ENCODE data around the gene LHX2. TPM values are rescaled to one million over a fixed set of nuclear protein-coding genes. Genes with fewer than 3 reads are reported as not detected.

The LHX2 gene
- total and polyA plus RNA-seq, 2 experiments from 2014 or later = 1.7 TPM; not detected in 1

- H3K36me3 Mint-ChIP-seq (ENCODE audit: low read depth) = no peaks in the 10 kb centered on the region
Observed at GRCh38 chr9:123996731-123997421, 14.7 kb upstream of the LHX2 start.

GRCh38 chr9:123997665-123998277 is 13.8 kb upstream of the LHX2 start:
- Histone ChIP-seq H4K20me1 (replicated peaks; ENCODE audit: insufficient read depth) (peaks cover 26% of the 10 kb centered on the region), H2AFZ (no peak overlapping the region), H3K9me2 (ENCODE audit: insufficient read depth) (no peaks in the 10 kb centered on the region), H3K4me3 (peak overlapping the region; percentile 54), H3K4me2 (peak overlapping the region; percentile 87), H3K4me1 (ENCODE audit: insufficient read depth) (peaks cover 41% of the 10 kb centered on the region), H3K36me3 (ENCODE audit: insufficient read depth) (no peaks in the 10 kb centered on the region), H3F3A (replicated peaks; ENCODE audit: low read depth) (peaks cover 10% of the 10 kb centered on the region; the same call in 1 of the 2 replicates), H3K27ac (ENCODE audit: low read depth) (no peak overlapping the region), H3K79me2 (replicated peaks; ENCODE audit: insufficient read depth) (no peaks in the 10 kb centered on the region), H3K27me3 (ENCODE audit: insufficient read depth) (peaks cover 87% of the 10 kb centered on the region)
- Mint-ChIP-seq H3K36me3 (ENCODE audit: low read depth) (no peaks in the 10 kb centered on the region), H3K4me1 (peaks cover 42% of the 10 kb centered on the region), H3K4me3 (peak overlapping the region; percentile 76; the same call in 1 of the 3 replicates), H3K27ac (no peak overlapping the region), H3K9me3 (no peaks in the 10 kb centered on the region; the same call in 2 of the 3 replicates), H3K27me3 (ENCODE audit: insufficient read depth, low read depth, poor library complexity) (peaks cover 86% of the 10 kb centered on the region)
- DNase-seq (ENCODE audit: low spot score) = peak; percentile 54
- TF ChIP-seq EZH2phosphoT487 (IDR thresholded peaks at IDR 0.05; ENCODE audit: unreplicated experiment) = peak; percentile 22
- TF ChIP-seq, protein P1, sequence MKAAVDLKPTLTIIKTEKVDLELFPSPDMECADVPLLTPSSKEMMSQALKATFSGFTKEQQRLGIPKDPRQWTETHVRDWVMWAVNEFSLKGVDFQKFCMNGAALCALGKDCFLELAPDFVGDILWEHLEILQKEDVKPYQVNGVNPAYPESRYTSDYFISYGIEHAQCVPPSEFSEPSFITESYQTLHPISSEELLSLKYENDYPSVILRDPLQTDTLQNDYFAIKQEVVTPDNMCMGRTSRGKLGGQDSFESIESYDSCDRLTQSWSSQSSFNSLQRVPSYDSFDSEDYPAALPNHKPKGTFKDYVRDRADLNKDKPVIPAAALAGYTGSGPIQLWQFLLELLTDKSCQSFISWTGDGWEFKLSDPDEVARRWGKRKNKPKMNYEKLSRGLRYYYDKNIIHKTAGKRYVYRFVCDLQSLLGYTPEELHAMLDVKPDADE (IDR thresholded peaks at IDR 0.05) = no peak
- TF ChIP-seq, protein P2, sequence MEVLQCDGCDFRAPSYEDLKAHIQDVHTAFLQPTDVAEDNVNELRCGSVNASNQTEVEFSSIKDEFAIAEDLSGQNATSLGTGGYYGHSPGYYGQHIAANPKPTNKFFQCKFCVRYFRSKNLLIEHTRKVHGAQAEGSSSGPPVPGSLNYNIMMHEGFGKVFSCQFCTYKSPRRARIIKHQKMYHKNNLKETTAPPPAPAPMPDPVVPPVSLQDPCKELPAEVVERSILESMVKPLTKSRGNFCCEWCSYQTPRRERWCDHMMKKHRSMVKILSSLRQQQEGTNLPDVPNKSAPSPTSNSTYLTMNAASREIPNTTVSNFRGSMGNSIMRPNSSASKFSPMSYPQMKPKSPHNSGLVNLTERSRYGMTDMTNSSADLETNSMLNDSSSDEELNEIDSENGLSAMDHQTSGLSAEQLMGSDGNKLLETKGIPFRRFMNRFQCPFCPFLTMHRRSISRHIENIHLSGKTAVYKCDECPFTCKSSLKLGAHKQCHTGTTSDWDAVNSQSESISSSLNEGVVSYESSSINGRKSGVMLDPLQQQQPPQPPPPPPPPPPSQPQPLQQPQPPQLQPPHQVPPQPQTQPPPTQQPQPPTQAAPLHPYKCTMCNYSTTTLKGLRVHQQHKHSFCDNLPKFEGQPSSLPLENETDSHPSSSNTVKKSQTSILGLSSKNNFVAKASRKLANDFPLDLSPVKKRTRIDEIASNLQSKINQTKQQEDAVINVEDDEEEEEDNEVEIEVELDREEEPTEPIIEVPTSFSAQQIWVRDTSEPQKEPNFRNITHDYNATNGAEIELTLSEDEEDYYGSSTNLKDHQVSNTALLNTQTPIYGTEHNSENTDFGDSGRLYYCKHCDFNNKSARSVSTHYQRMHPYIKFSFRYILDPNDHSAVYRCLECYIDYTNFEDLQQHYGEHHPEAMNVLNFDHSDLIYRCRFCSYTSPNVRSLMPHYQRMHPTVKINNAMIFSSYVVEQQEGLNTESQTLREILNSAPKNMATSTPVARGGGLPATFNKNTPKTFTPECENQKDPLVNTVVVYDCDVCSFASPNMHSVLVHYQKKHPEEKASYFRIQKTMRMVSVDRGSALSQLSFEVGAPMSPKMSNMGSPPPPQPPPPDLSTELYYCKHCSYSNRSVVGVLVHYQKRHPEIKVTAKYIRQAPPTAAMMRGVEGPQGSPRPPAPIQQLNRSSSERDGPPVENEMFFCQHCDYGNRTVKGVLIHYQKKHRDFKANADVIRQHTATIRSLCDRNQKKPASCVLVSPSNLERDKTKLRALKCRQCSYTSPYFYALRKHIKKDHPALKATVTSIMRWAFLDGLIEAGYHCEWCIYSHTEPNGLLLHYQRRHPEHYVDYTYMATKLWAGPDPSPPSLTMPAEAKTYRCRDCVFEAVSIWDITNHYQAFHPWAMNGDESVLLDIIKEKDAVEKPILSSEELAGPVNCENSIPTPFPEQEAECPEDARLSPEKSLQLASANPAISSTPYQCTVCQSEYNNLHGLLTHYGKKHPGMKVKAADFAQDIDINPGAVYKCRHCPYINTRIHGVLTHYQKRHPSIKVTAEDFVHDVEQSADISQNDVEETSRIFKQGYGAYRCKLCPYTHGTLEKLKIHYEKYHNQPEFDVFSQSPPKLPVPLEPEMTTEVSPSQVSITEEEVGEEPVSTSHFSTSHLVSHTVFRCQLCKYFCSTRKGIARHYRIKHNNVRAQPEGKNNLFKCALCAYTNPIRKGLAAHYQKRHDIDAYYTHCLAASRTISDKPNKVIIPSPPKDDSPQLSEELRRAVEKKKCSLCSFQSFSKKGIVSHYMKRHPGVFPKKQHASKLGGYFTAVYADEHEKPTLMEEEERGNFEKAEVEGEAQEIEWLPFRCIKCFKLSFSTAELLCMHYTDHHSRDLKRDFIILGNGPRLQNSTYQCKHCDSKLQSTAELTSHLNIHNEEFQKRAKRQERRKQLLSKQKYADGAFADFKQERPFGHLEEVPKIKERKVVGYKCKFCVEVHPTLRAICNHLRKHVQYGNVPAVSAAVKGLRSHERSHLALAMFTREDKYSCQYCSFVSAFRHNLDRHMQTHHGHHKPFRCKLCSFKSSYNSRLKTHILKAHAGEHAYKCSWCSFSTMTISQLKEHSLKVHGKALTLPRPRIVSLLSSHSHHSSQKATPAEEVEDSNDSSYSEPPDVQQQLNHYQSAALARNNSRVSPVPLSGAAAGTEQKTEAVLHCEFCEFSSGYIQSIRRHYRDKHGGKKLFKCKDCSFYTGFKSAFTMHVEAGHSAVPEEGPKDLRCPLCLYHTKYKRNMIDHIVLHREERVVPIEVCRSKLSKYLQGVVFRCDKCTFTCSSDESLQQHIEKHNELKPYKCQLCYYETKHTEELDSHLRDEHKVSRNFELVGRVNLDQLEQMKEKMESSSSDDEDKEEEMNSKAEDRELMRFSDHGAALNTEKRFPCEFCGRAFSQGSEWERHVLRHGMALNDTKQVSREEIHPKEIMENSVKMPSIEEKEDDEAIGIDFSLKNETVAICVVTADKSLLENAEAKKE (CRISPR knock-in tag; IDR thresholded peaks at IDR 0.05) = no peak
- ATAC-seq = peak; percentile 55

More at GRCh38 chr9:123996731-123997421, 14.7 kb upstream of the LHX2 start:
- no peaks in the 10 kb centered on the region; the same call in 2 of the 3 replicates for H3K9me3 Mint-ChIP-seq
- no peak overlapping the region for H2AFZ ChIP-seq
- peaks cover 78% of the 10 kb centered on the region for H3K27me3 ChIP-seq (ENCODE audit: insufficient read depth)
- ATAC-seq (peak; percentile 56), DNase-seq (ENCODE audit: low spot score) (peak; percentile 53)
- H3K4me1 ChIP-seq (ENCODE audit: insufficient read depth) = peaks cover 40% of the 10 kb centered on the region
- peak overlapping the region; percentile 17; the same call in 1 of the 3 replicates for H3K4me3 Mint-ChIP-seq
- H3K4me1 Mint-ChIP-seq = peaks cover 40% of the 10 kb centered on the region
- H3K27ac Mint-ChIP-seq = no peak overlapping the region
- peak overlapping the region; percentile 31; the same call in 1 of the 2 replicates for H3K4me2 ChIP-seq
- no peak overlapping the region for H3K27ac ChIP-seq (ENCODE audit: low read depth)
- no peaks in the 10 kb centered on the region for H3K36me3 ChIP-seq (ENCODE audit: insufficient read depth)
- no peaks in the 10 kb centered on the region for H3K79me2 ChIP-seq (replicated peaks; ENCODE audit: insufficient read depth)
- H3K4me3 ChIP-seq = no peak overlapping the region
- H3F3A ChIP-seq (replicated peaks; ENCODE audit: low read depth) = peaks cover 10% of the 10 kb centered on the region; the same call in 1 of the 2 replicates
- TF ChIP-seq EZH2 (IDR thresholded peaks at IDR 0.05; ENCODE audit: low read depth, unreplicated experiment) = peak; percentile 51
- TF ChIP-seq, protein P3, sequence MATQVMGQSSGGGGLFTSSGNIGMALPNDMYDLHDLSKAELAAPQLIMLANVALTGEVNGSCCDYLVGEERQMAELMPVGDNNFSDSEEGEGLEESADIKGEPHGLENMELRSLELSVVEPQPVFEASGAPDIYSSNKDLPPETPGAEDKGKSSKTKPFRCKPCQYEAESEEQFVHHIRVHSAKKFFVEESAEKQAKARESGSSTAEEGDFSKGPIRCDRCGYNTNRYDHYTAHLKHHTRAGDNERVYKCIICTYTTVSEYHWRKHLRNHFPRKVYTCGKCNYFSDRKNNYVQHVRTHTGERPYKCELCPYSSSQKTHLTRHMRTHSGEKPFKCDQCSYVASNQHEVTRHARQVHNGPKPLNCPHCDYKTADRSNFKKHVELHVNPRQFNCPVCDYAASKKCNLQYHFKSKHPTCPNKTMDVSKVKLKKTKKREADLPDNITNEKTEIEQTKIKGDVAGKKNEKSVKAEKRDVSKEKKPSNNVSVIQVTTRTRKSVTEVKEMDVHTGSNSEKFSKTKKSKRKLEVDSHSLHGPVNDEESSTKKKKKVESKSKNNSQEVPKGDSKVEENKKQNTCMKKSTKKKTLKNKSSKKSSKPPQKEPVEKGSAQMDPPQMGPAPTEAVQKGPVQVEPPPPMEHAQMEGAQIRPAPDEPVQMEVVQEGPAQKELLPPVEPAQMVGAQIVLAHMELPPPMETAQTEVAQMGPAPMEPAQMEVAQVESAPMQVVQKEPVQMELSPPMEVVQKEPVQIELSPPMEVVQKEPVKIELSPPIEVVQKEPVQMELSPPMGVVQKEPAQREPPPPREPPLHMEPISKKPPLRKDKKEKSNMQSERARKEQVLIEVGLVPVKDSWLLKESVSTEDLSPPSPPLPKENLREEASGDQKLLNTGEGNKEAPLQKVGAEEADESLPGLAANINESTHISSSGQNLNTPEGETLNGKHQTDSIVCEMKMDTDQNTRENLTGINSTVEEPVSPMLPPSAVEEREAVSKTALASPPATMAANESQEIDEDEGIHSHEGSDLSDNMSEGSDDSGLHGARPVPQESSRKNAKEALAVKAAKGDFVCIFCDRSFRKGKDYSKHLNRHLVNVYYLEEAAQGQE (IDR thresholded peaks at IDR 0.05; ENCODE audit: unreplicated experiment) = no peak
- peaks cover 17% of the 10 kb centered on the region for H4K20me1 ChIP-seq (replicated peaks; ENCODE audit: insufficient read depth)
- H3K27me3 Mint-ChIP-seq (ENCODE audit: insufficient read depth, low read depth, poor library complexity) = peaks cover 77% of the 10 kb centered on the region
- H3K9me2 ChIP-seq (ENCODE audit: insufficient read depth) = no peaks in the 10 kb centered on the region

Measured in GM23338 (cell line).